Keratinocyte (primary cell): Measurements from ENCODE around the gene HEG1. TPM values are rescaled to one million over a fixed set of nuclear protein-coding genes. Genes with fewer than 3 reads are reported as not detected.

ENCODE experiments used
- DNase-seq: peaks from one replicate; pipeline ENCODE4 v3.0.0-alpha.2; 2011; ENCODE audit warnings: low read depth, missing footprints, low spot score
- FAIRE-seq: peaks from 2 replicates; lab custom pipeline; 2011; peaks lifted over from hg19 to GRCh38; lab: Jason Lieb, UNC
- H2AFZ ChIP-seq: 2 replicates; pipeline ENCODE4 v1.6.0; 2012; ENCODE audit warnings: low read length, control low read depth, inconsistent platforms; ENCODE audit not compliant: control insufficient read depth
- H3K27ac ChIP-seq: 2 replicates; pipeline ENCODE4 v1.5.1; 2011; ENCODE audit warnings: low read length; ENCODE audit not compliant: control insufficient read depth, insufficient read depth
- H3K27me3 ChIP-seq: 3 replicates; pipeline ENCODE4 v1.6.0; 2011; ENCODE audit warnings: low read length; ENCODE audit not compliant: control insufficient read depth, insufficient read depth; ENCODE audit errors: extremely low read depth
- H3K36me3 ChIP-seq, 2 experiments: 2 replicates in 1 of 2; 3 replicates in 1 of 2; pipeline ENCODE4 v1.5.1; 2011; ENCODE audit warnings: low read length in 2 of 2, mild to moderate bottlenecking in 1 of 2; ENCODE audit not compliant: control insufficient read depth in 2 of 2, insufficient read depth in 2 of 2; ENCODE audit errors: extremely low read depth in 1 of 2
- H3K4me1 ChIP-seq: 3 replicates; pipeline ENCODE4 v1.5.1; 2011; ENCODE audit warnings: low read length; ENCODE audit not compliant: control insufficient read depth, insufficient read depth; ENCODE audit errors: extremely low read depth
- H3K4me2 ChIP-seq: 3 replicates; pipeline ENCODE4 v1.6.0; 2011; ENCODE audit warnings: low read depth, low read length; ENCODE audit not compliant: control insufficient read depth, insufficient read depth; ENCODE audit errors: extremely low read depth
- H3K4me3 ChIP-seq, 3 experiments: fragments of 200-600 bp in 1 of 3; sonication (generic) in 1 of 3; 2 replicates in 2 of 3; 3 replicates in 1 of 3; pipeline ENCODE4 v1.5.1; 2011 to 2016; ENCODE audit warnings: low read length in 3 of 3, mild to moderate bottlenecking in 3 of 3, control low read depth in 2 of 3, inconsistent platforms in 1 of 3, low read depth in 1 of 3, mixed read lengths in 1 of 3, mixed run types in 1 of 3, moderate library complexity in 1 of 3; ENCODE audit not compliant: control insufficient read depth in 2 of 3, insufficient read depth in 2 of 3; ENCODE audit errors: extremely low read depth in 1 of 3
- H3K79me2 ChIP-seq: 2 replicates; pipeline ENCODE4 v1.6.0; 2012; ENCODE audit warnings: low read length; ENCODE audit not compliant: control insufficient read depth, insufficient read depth
- H3K9ac ChIP-seq: 3 replicates; pipeline ENCODE4 v1.6.0; 2011; ENCODE audit warnings: low read length; ENCODE audit not compliant: control insufficient read depth, insufficient read depth; ENCODE audit errors: extremely low read depth
- H3K9me1 ChIP-seq: 3 replicates; pipeline ENCODE4 v1.6.0; 2011; ENCODE audit warnings: low read length; ENCODE audit not compliant: control insufficient read depth, insufficient read depth; ENCODE audit errors: extremely low read depth
- H3K9me3 ChIP-seq: 2 replicates; pipeline ENCODE4 v1.5.1; 2012; ENCODE audit warnings: low read depth, low read length; ENCODE audit not compliant: control insufficient read depth
- H4K20me1 ChIP-seq: 3 replicates; pipeline ENCODE4 v1.6.0; 2011; ENCODE audit warnings: low read length; ENCODE audit not compliant: control insufficient read depth, insufficient read depth; ENCODE audit errors: extremely low read depth
- EZH2 ChIP-seq: IDR thresholded peaks from one replicate; pipeline ENCODE4 v1.6.1; 2012; ENCODE audit warnings: inconsistent platforms, mild to moderate bottlenecking, low read length, moderate library complexity
- dilution Hi-C: fragments of 300-500 bp; cut with MboI; formaldehyde crosslinking; loops from one replicate; pipeline ENCODE4 v1.7.0; 2020; ENCODE audit warnings: low sequenced_read_pairs; ENCODE audit not compliant: extremely low pct_ligation_motif_present
- polyA plus RNA-seq, 5 experiments: library from polyadenylated mRNA; depleted of rRNA in 3 of 5; stranded (reverse) in 3 of 5; stranded (forward) in 1 of 5; unstranded in 1 of 5; fragments of >200 nt; gene quantifications; 1 replicate in 1 of 5; 2 replicates in 3 of 5; 3 replicates in 1 of 5; pipeline versions ENCODE4 v1.2.1 to v1.2.3, GENCODE V29; 2011 to 2012; ENCODE audit warnings: missing spikeins in 2 of 5, low read depth in 1 of 5, low replicate concordance in 1 of 5
- TF ChIP-seq, protein P1 (sequence below), 3 experiments: IDR thresholded peaks in 1 of 3; conservative IDR thresholded peaks in 1 of 3; optimal IDR thresholded peaks in 1 of 3; 2 replicates in 2 of 3; 3 replicates in 1 of 3; pipeline versions ENCODE3 to v1.5.1; 2011; ENCODE audit warnings: low read length in 3 of 3, mild to moderate bottlenecking in 3 of 3, moderate library complexity in 2 of 3, control low read depth in 1 of 3, inconsistent platforms in 1 of 3; ENCODE audit not compliant: insufficient read depth in 2 of 3; ENCODE audit errors: extremely low read depth in 1 of 3

HEG1 gene
- polyA plus RNA-seq, 1 donor (not counting 4 experiments of a cell fraction or from before 2014, with no cell fraction given): 12.7 TPM

GRCh38 chr3:125052624-125053303 lies 3.0 kb downstream of the HEG1 start:
- Histone ChIP-seq H3K27me3 (no peaks in the 10 kb centered on the region), H2AFZ (no peak overlapping the region), H3K9me1 (peaks cover 3% of the 10 kb centered on the region), H3K9ac (peak overlapping the region; percentile 2), H3K4me2 (peak overlapping the region; percentile 86), H3K9me3 (no peaks in the 10 kb centered on the region), H4K20me1 (no peaks in the 10 kb centered on the region), H3K4me3 (no peak overlapping the region), H3K27ac (peak overlapping the region; percentile 55), H3K79me2 (peaks cover 22% of the 10 kb centered on the region), H3K36me3 (no peaks in the 10 kb centered on the region), H3K4me1 (peaks cover 77% of the 10 kb centered on the region)
- peak; percentile 32 for FAIRE-seq
- dilution Hi-C loops: no loop called here
- TF ChIP-seq, protein P1, sequence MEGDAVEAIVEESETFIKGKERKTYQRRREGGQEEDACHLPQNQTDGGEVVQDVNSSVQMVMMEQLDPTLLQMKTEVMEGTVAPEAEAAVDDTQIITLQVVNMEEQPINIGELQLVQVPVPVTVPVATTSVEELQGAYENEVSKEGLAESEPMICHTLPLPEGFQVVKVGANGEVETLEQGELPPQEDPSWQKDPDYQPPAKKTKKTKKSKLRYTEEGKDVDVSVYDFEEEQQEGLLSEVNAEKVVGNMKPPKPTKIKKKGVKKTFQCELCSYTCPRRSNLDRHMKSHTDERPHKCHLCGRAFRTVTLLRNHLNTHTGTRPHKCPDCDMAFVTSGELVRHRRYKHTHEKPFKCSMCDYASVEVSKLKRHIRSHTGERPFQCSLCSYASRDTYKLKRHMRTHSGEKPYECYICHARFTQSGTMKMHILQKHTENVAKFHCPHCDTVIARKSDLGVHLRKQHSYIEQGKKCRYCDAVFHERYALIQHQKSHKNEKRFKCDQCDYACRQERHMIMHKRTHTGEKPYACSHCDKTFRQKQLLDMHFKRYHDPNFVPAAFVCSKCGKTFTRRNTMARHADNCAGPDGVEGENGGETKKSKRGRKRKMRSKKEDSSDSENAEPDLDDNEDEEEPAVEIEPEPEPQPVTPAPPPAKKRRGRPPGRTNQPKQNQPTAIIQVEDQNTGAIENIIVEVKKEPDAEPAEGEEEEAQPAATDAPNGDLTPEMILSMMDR (optimal IDR thresholded peaks at IDR 0.05 in 1 of 3, IDR thresholded peaks at IDR 0.05 in 1 of 3, conservative IDR thresholded peaks at IDR 0.05 in 1 of 3; ENCODE audit: extremely low read depth in 1 of 3, insufficient read depth in 2 of 3, low read length in 3 of 3): no peak
- no peak for TF ChIP-seq EZH2
- DNase-seq: no peak

GRCh38 chr3:125051715-125052581 lies 3.8 kb downstream of the HEG1 start:
- FAIRE-seq (peak; percentile 86), DNase-seq (peak; percentile 42)
- Histone ChIP-seq H3K27ac (peak overlapping the region; percentile 55), H3K36me3 (no peaks in the 10 kb centered on the region), H3K9me3 (no peaks in the 10 kb centered on the region), H3K27me3 (no peaks in the 10 kb centered on the region), H3K9me1 (peaks cover 3% of the 10 kb centered on the region), H3K4me2 (peak overlapping the region; percentile 86), H3K4me1 (peaks cover 74% of the 10 kb centered on the region), H4K20me1 (no peaks in the 10 kb centered on the region), H2AFZ (peak overlapping the region; percentile 66), H3K9ac (peak overlapping the region; percentile 23), H3K79me2 (peaks cover 23% of the 10 kb centered on the region), H3K4me3 (peak overlapping the region in 2 of 3 experiments; percentile 43 to 48)
- dilution Hi-C loops: no loop called here
- TF ChIP-seq EZH2: no peak
- TF ChIP-seq, protein P1 (optimal IDR thresholded peaks at IDR 0.05 in 1 of 3, IDR thresholded peaks at IDR 0.05 in 1 of 3, conservative IDR thresholded peaks at IDR 0.05 in 1 of 3; ENCODE audit: extremely low read depth in 1 of 3, insufficient read depth in 2 of 3, low read length in 3 of 3): no peak
